GM23248 (cell line): ENCODE measurements around the gene DMWD. TPM values are rescaled to one million over a fixed set of nuclear protein-coding genes. Genes with fewer than 3 reads are reported as not detected.

ENCODE experiments used
- DNase-seq: peaks from one replicate; pipeline ENCODE4 v3.0.0-alpha.2; 2015
- H2AFZ ChIP-seq: fragments of 200-600 bp; sonication (generic); 2 replicates; pipeline ENCODE4 v1.6.1; 2016; ENCODE audit warnings: antibody characterized with exemption
- H3F3A ChIP-seq: fragments of 200-600 bp; sonication (generic); 2 replicates; pipeline ENCODE4 v1.6.1; 2016; ENCODE audit warnings: mild to moderate bottlenecking, antibody characterized with exemption, mixed run types; ENCODE audit not compliant: insufficient read depth
- H3K27ac ChIP-seq: fragments of 200-600 bp; sonication (generic); 2 replicates; pipeline ENCODE4 v1.5.1; 2016; ENCODE audit warnings: mild to moderate bottlenecking
- H3K27me3 ChIP-seq: fragments of 200-600 bp; sonication (generic); replicated peaks from 2 replicates; pipeline ENCODE4 v1.6.1; 2016; ENCODE audit warnings: mild to moderate bottlenecking; ENCODE audit not compliant: insufficient read depth
- H3K36me3 ChIP-seq: fragments of 200-600 bp; sonication (generic); 2 replicates; pipeline ENCODE4 v1.6.1; 2016; ENCODE audit warnings: low read depth, mild to moderate bottlenecking
- H3K4me1 ChIP-seq: fragments of 200-600 bp; sonication (generic); 2 replicates; pipeline ENCODE4 v1.6.1; 2016; ENCODE audit warnings: mild to moderate bottlenecking; ENCODE audit not compliant: insufficient read depth
- H3K4me2 ChIP-seq: fragments of 200-600 bp; sonication (generic); one replicate; pipeline ENCODE4 v1.6.1; 2016; ENCODE audit warnings: mild to moderate bottlenecking; ENCODE audit not compliant: unreplicated experiment
- H3K4me3 ChIP-seq: fragments of 200-600 bp; sonication (generic); 2 replicates; pipeline ENCODE4 v1.5.1; 2016; ENCODE audit warnings: mild to moderate bottlenecking
- H3K79me2 ChIP-seq: fragments of 200-600 bp; sonication (generic); 2 replicates; pipeline ENCODE4 v1.6.1; 2016; ENCODE audit warnings: mild to moderate bottlenecking; ENCODE audit not compliant: insufficient read depth
- H3K9ac ChIP-seq: fragments of 200-600 bp; sonication (generic); 2 replicates; pipeline ENCODE4 v1.6.1; 2016; ENCODE audit warnings: mild to moderate bottlenecking
- H3K9me2 ChIP-seq: fragments of 200-600 bp; sonication (generic); 2 replicates; pipeline ENCODE4 v1.6.1; 2016; ENCODE audit warnings: mixed run types, mild to moderate bottlenecking, moderate library complexity; ENCODE audit not compliant: insufficient read depth
- H3K9me3 ChIP-seq: fragments of 200-600 bp; sonication (generic); one replicate; pipeline ENCODE4 v1.6.1; 2017; ENCODE audit warnings: low read depth
- H4K20me1 ChIP-seq: fragments of 200-600 bp; sonication (generic); 2 replicates; pipeline ENCODE4 v1.6.0; 2016; ENCODE audit not compliant: insufficient read depth
- EZH2 ChIP-seq: fragments of 200-600 bp; sonication (generic); IDR thresholded peaks from 2 replicates; pipeline ENCODE4 v1.6.1; 2018; ENCODE audit warnings: antibody characterized with exemption, mild to moderate bottlenecking; ENCODE audit not compliant: insufficient read depth, poor library complexity, severe bottlenecking
- EZH2phosphoT487 ChIP-seq: fragments of 200-600 bp; sonication (generic); IDR thresholded peaks from 2 replicates; pipeline ENCODE4 v1.6.1; 2018; ENCODE audit warnings: antibody characterized with exemption, moderate library complexity, mild to moderate bottlenecking, low read depth; ENCODE audit not compliant: insufficient read depth
- WGBS, 2 experiments: methylation state at CpG; one replicate each; pipeline ENCODE4 v1.1.6; 2015 to 2017; ENCODE audit warnings: low lambda C conversion rate in 2 of 2, low coverage in 1 of 2; ENCODE audit errors: missing lambda C conversion rate in 2 of 2; 5-methylcytosine and 5-hydroxymethylcytosine counted together
- in situ Hi-C: fragments of 300-500 bp; cut with MboI; formaldehyde crosslinking; loops from 2 replicates; pipeline ENCODE4 v1.15.0; 2020
- polyA plus RNA-seq: library from polyadenylated mRNA; unstranded; fragments of >200 nt; fragmentation: Nextera tagmentation; extraction: Ambion mirVana; gene quantifications from 2 replicates; pipeline ENCODE4 v1.2.1, GENCODE V29; 2016
- total RNA-seq: library from RNA; depleted of rRNA; stranded (reverse); fragments of >200 nt; shearing (Covaris generic); gene quantifications from 2 replicates; pipeline ENCODE4 v1.2.3, GENCODE V29; 2014

The DMWD gene
- total and polyA plus RNA-seq, 2 experiments from 2014 or later: 11.5 to 32.6 TPM

DNA sequence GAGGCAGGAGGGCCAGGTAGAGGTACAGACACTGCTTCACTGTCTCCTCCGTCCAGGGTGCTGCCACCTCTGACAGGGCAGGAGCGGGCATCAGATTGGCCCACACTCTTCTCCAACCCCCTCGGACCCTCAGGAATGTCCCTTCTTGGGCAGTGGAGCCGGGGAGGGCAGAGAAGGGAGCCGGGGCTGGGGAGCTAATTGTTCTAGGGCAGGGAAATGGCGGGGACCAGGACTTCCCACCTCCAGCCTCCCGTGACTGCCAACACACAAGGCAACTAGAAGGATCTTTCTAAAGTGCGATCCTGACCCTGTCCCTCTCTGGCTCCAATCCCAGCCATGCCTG is 32.6 kb upstream of the DMWD start:
- no peak overlapping the region for H3K27ac ChIP-seq
- in situ Hi-C loops: no loop called here
- H3K27me3 ChIP-seq: no peaks in the 10 kb centered on the region
- H3K4me3 ChIP-seq: no peak overlapping the region
- H3K9me2 ChIP-seq: no peaks in the 10 kb centered on the region
- no peak for TF ChIP-seq EZH2
- TF ChIP-seq EZH2phosphoT487: no peak
- DNase-seq: no peak
- H3K9me3 ChIP-seq: no peaks in the 10 kb centered on the region
- no peak overlapping the region for H3K9ac ChIP-seq
- H4K20me1 ChIP-seq: no peaks in the 10 kb centered on the region
- 93% methylated on average over 8 of the region's 8 CpGs for WGBS, 2 experiments
- H3K4me1 ChIP-seq: no peaks in the 10 kb centered on the region
- H3K79me2 ChIP-seq: no peaks in the 10 kb centered on the region
- H3K4me2 ChIP-seq: no peak overlapping the region
- no peak overlapping the region for H2AFZ ChIP-seq
- H3K36me3 ChIP-seq: peaks cover 22% of the 10 kb centered on the region; the same call in 1 of the 2 replicates
- H3F3A ChIP-seq: no peaks in the 10 kb centered on the region

DNA sequence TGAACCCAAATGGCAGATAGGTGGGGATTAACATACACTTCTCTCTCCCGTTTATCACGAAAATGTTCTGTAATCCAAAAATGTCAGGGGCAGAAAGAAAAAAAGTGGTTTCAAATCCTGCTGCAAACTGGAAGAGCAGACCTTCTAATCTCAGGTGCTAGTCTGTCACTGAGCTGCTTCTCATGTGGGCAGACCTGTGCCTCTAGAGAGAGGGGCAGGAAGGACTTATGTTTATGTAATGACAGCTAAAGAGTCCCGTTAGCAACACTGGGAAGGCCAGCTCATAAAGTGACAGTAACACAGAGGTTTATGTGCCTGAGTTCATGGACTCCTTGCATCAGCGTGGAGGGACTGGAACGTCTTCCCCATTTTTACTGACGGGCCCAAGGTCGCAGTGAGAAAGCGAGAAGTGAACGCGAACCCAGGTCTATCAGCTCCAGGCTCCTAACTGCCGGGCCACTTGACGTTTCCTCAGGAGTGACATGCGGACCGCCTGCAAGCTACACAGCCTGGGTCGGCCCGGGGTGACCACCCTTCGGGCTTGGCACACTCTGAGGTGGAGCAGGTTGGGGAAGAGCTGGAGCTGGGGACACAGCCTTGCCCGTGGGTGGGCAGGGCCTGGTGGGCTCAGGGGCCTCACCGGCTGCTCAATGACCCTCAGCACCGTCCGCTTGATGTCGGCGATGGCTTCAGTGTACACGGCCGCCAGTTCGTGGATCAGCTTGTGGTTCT is 32.1 kb upstream of the DMWD start:
- in situ Hi-C loops: no loop called here
- H3K9me2 ChIP-seq: no peaks in the 10 kb centered on the region
- H3K4me3 ChIP-seq: no peak overlapping the region

DNA sequence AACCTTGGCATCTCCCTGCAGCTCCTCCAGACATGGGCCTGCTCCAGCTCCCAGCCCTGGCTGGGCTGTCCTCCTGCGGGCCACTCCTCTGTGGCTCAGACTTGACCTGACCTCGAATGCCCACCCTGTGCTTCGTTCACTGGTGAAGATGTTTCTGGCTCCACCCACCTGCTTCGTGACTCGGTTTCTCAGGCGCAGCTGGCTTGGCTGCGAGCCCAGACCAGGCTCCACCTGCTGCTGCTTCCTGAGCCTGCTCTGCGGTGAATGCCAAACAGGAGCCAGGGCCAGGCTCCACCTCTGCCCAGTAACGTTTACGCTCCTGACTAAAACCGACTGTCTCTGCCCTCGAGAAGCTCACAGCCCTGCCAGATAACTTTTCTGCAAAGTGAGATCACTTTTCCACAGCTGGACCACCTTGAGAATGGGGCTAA is 31.4 kb upstream of the DMWD start:
- no peaks in the 10 kb centered on the region for H3K79me2 ChIP-seq
- 72 to 75% methylated on average over 12 of the region's 12 CpGs for WGBS, 2 experiments
- no peak overlapping the region for H3K4me3 ChIP-seq
- peaks cover 22% of the 10 kb centered on the region; the same call in 1 of the 2 replicates for H3K36me3 ChIP-seq
- no peaks in the 10 kb centered on the region for H3F3A ChIP-seq
- no peaks in the 10 kb centered on the region for H3K27me3 ChIP-seq
- in situ Hi-C loops: no loop called here
- H3K4me2 ChIP-seq: no peak overlapping the region
- H3K9ac ChIP-seq: no peak overlapping the region
- H3K27ac ChIP-seq: no peak overlapping the region
- no peaks in the 10 kb centered on the region for H3K9me3 ChIP-seq
- H4K20me1 ChIP-seq: no peaks in the 10 kb centered on the region
- no peak overlapping the region for H2AFZ ChIP-seq
- TF ChIP-seq EZH2phosphoT487: no peak
- TF ChIP-seq EZH2: no peak
- H3K9me2 ChIP-seq: no peaks in the 10 kb centered on the region
- no peaks in the 10 kb centered on the region for H3K4me1 ChIP-seq
- no peak for DNase-seq

More for the DNA sequence above, 32.1 kb upstream of the DMWD start:
- H2AFZ ChIP-seq: no peak overlapping the region
- H3K9ac ChIP-seq: no peak overlapping the region
- WGBS, 2 experiments: 89 to 90% methylated on average over 25 of the region's 26 CpGs
- no peaks in the 10 kb centered on the region for H3K79me2 ChIP-seq
- DNase-seq: no peak
- H3K9me3 ChIP-seq: no peaks in the 10 kb centered on the region
- no peaks in the 10 kb centered on the region for H4K20me1 ChIP-seq
- no peak overlapping the region for H3K27ac ChIP-seq
- H3K36me3 ChIP-seq: peaks cover 22% of the 10 kb centered on the region; the same call in 1 of the 2 replicates
- H3K4me1 ChIP-seq: no peaks in the 10 kb centered on the region
- no peaks in the 10 kb centered on the region for H3K27me3 ChIP-seq
- no peaks in the 10 kb centered on the region for H3F3A ChIP-seq
- H3K4me2 ChIP-seq: no peak overlapping the region
- TF ChIP-seq EZH2phosphoT487 (no peak), EZH2 (no peak)

DNA sequence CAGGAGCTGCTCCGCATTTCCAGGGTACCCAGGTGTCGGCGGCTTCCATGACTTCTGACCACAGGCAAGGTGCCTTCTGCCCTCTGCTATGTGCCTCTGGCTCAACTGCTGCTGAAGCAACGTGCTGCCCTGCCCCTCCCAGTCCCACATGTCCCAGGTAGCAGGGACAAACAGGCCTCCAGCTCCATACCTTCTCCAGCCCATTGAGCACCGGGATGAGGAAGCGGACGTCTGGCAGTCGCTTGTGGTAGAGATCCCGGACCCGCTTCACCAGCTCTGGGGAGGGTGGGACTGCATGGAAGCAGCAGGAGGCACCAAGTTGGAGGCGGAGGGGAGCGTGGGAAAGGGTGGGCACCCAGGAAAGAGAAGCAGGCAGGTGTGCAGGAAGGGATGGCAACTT is 30.5 kb upstream of the DMWD start:
- H3K9ac ChIP-seq: no peak overlapping the region
- no peak overlapping the region for H3K27ac ChIP-seq
- no peak overlapping the region for H3K4me3 ChIP-seq
- H3K4me1 ChIP-seq: no peaks in the 10 kb centered on the region
- WGBS, 2 experiments: 95% methylated on average over 12 of the region's 12 CpGs
- H3F3A ChIP-seq: no peaks in the 10 kb centered on the region
- H4K20me1 ChIP-seq: no peaks in the 10 kb centered on the region
- DNase-seq: no peak
- no peak overlapping the region for H2AFZ ChIP-seq
- no peaks in the 10 kb centered on the region for H3K79me2 ChIP-seq
- H3K27me3 ChIP-seq: no peaks in the 10 kb centered on the region
- no peak overlapping the region for H3K4me2 ChIP-seq
- in situ Hi-C loops: no loop called here
- peaks cover 18% of the 10 kb centered on the region; the same call in 1 of the 2 replicates for H3K36me3 ChIP-seq
- no peaks in the 10 kb centered on the region for H3K9me3 ChIP-seq
- TF ChIP-seq EZH2 (no peak), EZH2phosphoT487 (no peak)
- no peaks in the 10 kb centered on the region for H3K9me2 ChIP-seq

DNA sequence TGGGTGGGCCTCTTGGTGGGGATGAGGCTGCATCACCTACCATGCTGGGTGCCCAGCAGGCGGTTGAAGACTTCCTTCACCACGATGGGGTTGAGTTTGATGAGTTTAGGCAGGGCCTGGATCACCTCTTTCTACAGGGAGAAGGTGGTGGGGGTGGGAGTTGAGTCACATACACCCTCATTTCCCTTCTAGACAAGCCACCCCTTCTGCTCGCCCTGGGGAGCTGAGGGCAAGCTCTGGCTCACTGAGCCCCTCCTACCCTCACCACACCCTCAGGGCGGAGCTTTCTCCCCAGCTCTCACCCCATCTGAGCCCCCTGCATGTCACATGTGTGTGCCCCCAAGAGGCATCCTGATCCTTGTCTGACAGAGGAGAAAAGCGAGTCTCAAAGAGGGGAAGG is 30.1 kb upstream of the DMWD start:
- Histone ChIP-seq H3K9me2 (no peaks in the 10 kb centered on the region), H3K27me3 (no peaks in the 10 kb centered on the region), H3K9me3 (no peaks in the 10 kb centered on the region), H3K4me1 (no peaks in the 10 kb centered on the region), H2AFZ (no peak overlapping the region), H3K4me3 (no peak overlapping the region), H3K4me2 (no peak overlapping the region), H3F3A (no peaks in the 10 kb centered on the region), H3K36me3 (peaks cover 14% of the 10 kb centered on the region; the same call in 1 of the 2 replicates), H3K27ac (no peak overlapping the region), H3K9ac (no peak overlapping the region), H4K20me1 (no peaks in the 10 kb centered on the region), H3K79me2 (no peaks in the 10 kb centered on the region)
- no peak for TF ChIP-seq EZH2phosphoT487
- no peak for TF ChIP-seq EZH2
- WGBS, 2 experiments: 95 to 98% methylated on average over 4 to 5 of the region's 5 CpGs
- in situ Hi-C loops: no loop called here
- no peak for DNase-seq
